ENCODE results near the gene OXCT1. TPM values are rescaled to one million over a fixed set of nuclear protein-coding genes. Genes with fewer than 3 reads are reported as not detected.

The OXCT1 gene
- total and polyA plus RNA-seq, 2 of the 8 experiments (the other 6 are each of a cell fraction or from before 2014, with no cell fraction given): 10.1 to 28.2 TPM

- WGBS, 2 experiments (ENCODE audit: extremely low coverage in 1 of 2, insufficient coverage in 1 of 2, insufficient read length in 1 of 2, insufficient replicate concordance in 2 of 2, low coverage in 1 of 2, low lambda C conversion rate in 2 of 2, missing lambda C conversion rate in 1 of 2): 78% methylated on average over 2 of the region's 2 CpGs; no CpG with 5 or more reads in 1 of the 2 experiments
- Histone ChIP-seq H2BK15ac (ENCODE audit: low read length) (no peak overlapping the region), H3K27me3 (replicated peaks in 1 of 4; ENCODE audit: control insufficient read depth in 3 of 4, extremely low read depth in 1 of 4, insufficient read depth in 3 of 4, low read length in 3 of 4) (no peaks in the 10 kb centered on the region; a peak in 1 of 7 replicates), H3K9me3 (ENCODE audit: insufficient read depth in 2 of 2, low read depth in 1 of 2, low read length in 1 of 2) (no peaks in the 10 kb centered on the region), H3K23ac (ENCODE audit: insufficient read length) (no peak overlapping the region), H3K56ac (replicated peaks; ENCODE audit: insufficient read length, low read depth, low read length) (no peak overlapping the region), H2AFZ (ENCODE audit: low read length) (no peak overlapping the region), H3K4me1 (replicated peaks in 1 of 4; ENCODE audit: control insufficient read depth in 3 of 4, insufficient read depth in 4 of 4, low read length in 3 of 4) (no peaks in the 10 kb centered on the region), H3K14ac (ENCODE audit: insufficient read length) (no peak overlapping the region), H3K79me2 (ENCODE audit: control insufficient read depth in 1 of 2, insufficient read depth in 2 of 2, low read length in 2 of 2) (no peaks in the 10 kb centered on the region), H3K23me2 (ENCODE audit: low read depth, low read length) (no peaks in the 10 kb centered on the region), H3K4me2 (ENCODE audit: insufficient read depth in 1 of 2, low read depth in 2 of 2, low read length in 2 of 2) (no peak overlapping the region), H2BK120ac (replicated peaks; ENCODE audit: low read depth, low read length) (no peak overlapping the region), H4K91ac (replicated peaks; ENCODE audit: insufficient read length, low read length) (no peak overlapping the region), H2BK5ac (ENCODE audit: low read depth, low read length) (no peak overlapping the region), H2BK12ac (ENCODE audit: low read depth, low read length) (no peak overlapping the region), H3K27ac (ENCODE audit: low read depth, low read length) (no peak overlapping the region), H3K9ac (replicated peaks in 1 of 4; ENCODE audit: extremely low read depth in 1 of 4, low read depth in 3 of 4, low read length in 3 of 4) (no peak overlapping the region), H2BK20ac (ENCODE audit: low read length) (no peak overlapping the region), H3K18ac (ENCODE audit: extremely low read depth, low read length) (no peak overlapping the region), H4K8ac (ENCODE audit: extremely low read depth, insufficient read depth, low read length) (no peak overlapping the region), H3K4ac (replicated peaks; ENCODE audit: insufficient read length, low read depth, low read length) (no peak overlapping the region), H4K20me1 (replicated peaks in 1 of 2; ENCODE audit: control insufficient read depth in 1 of 2, insufficient read depth in 2 of 2, low read length in 2 of 2) (no peaks in the 10 kb centered on the region), H2AK5ac (ENCODE audit: low read depth, low read length) (no peak overlapping the region), H3K36me3 (ENCODE audit: control insufficient read depth in 2 of 4, insufficient read depth in 4 of 4, low read length in 3 of 4) (no peaks in the 10 kb centered on the region), H4K5ac (ENCODE audit: insufficient read length, low read depth, low read length) (no peak overlapping the region), H3K4me3 (ENCODE audit: extremely low read depth in 1 of 4, insufficient read depth in 2 of 4, low read depth in 3 of 4, low read length in 4 of 4) (no peak overlapping the region), H3K79me1 (ENCODE audit: low read depth, low read length) (no peaks in the 10 kb centered on the region)
- ChIA-PET POLR2A (ENCODE audit: partially characterized antibody) (no interaction called here), CTCF (ENCODE audit: partially characterized antibody) (interaction anchor here (1.2 kb wide), 2 partner anchors 21 to 1140 kb away, joined by 3 to 5 read pairs; no protein-coding TSS in a partner anchor)
- DNase-seq (ENCODE audit: low read depth in 1 of 2, low spot score in 2 of 2): no peak
- FAIRE-seq: no peak
- no peak for TF ChIP-seq EGR1 (IDR thresholded peaks at IDR 0.05; ENCODE audit: borderline replicate concordance, low read depth, low read length)
Measured at GRCh38 chr5:41876678-41877077, 6.5 kb upstream of the OXCT1 start.

Measured in H1 (cell line).